ENCODE results near the gene MX1.

MX1 gene

GRCh38 chr21:41494242-41494641 is 68.2 kb downstream of the MX1 start:
- DNase-seq, result no peak

- DNase-seq, result no peak
Measured at GRCh38 chr21:41497008-41497407, 71.0 kb downstream of the MX1 start.

- no peak for DNase-seq
Measured at GRCh38 chr21:41497788-41498187, 71.7 kb downstream of the MX1 start.

GRCh38 chr21:41499920-41500319 is 73.9 kb downstream of the MX1 start:
- DNase-seq, result no peak

GRCh38 chr21:41500363-41500762 is 74.3 kb downstream of the MX1 start:
- DNase-seq, result no peak

GRCh38 chr21:41500931-41501381 is 74.9 kb downstream of the MX1 start:
- no peak for DNase-seq

- no peak for DNase-seq
Measured at GRCh38 chr21:41501919-41502318, 75.9 kb downstream of the MX1 start.

GRCh38 chr21:41503331-41503730 is 77.3 kb downstream of the MX1 start:
- no peak for DNase-seq

- no peak for DNase-seq
Measured at GRCh38 chr21:41504030-41504429, 78.0 kb downstream of the MX1 start.

GRCh38 chr21:41506005-41506594 is 80.1 kb downstream of the MX1 start:
- DNase-seq, result no peak

- no peak for DNase-seq
Measured at GRCh38 chr21:41506611-41507520, 80.8 kb downstream of the MX1 start.

- DNase-seq, result no peak
Measured at GRCh38 chr21:41507521-41508414, 81.7 kb downstream of the MX1 start, which contains the start of gene TMPRSS2. TMPRSS2 (minus strand) TSS chr21:41508158; CDS start chr21:41498133, 10,025 bp downstream.

GRCh38 chr21:41508415-41509144 is 82.5 kb downstream of the MX1 start:
- DNase-seq, result no peak

All from CD4-positive, alpha-beta T cell treated with Interleukin-17A for 1 hour (primary cell).